Natural killer cell (primary cell): ENCODE measurements around the gene FREM3. TPM values are rescaled to one million over a fixed set of nuclear protein-coding genes. Genes with fewer than 3 reads are reported as not detected.
A peak's percentile ranks its signal among the peaks of the same experiment; 100 is the strongest.

Source experiments
- ATAC-seq, 3 donors: fragments of 150-1000 bp in 2 of 3; fragments of 200-7000 bp in 1 of 3; cut with Tn5 transposase; 1 replicate in 1 of 3; 2 replicates in 2 of 3; pipeline ENCODE4 v1.10.0; 2021; ENCODE audit warnings: mild to moderate bottlenecking in 2 of 3, moderate library complexity in 2 of 3
- DNase-seq, 2 donors: peaks; one replicate each; pipeline versions ENCODE4 v3.0.0 to v3.0.0-alpha.2; 2013 to 2021; ENCODE audit warnings: mixed read lengths in 1 of 2
- H3K27ac ChIP-seq: one replicate; pipeline ENCODE4 v1.5.1; 2013; ENCODE audit warnings: mild to moderate bottlenecking, low read length
- H3K27me3 ChIP-seq: one replicate; pipeline ENCODE4 v1.6.1; 2013; ENCODE audit warnings: low read length; ENCODE audit not compliant: control insufficient read depth, insufficient read depth
- H3K36me3 ChIP-seq: one replicate; pipeline ENCODE4 v1.6.1; 2013; ENCODE audit warnings: low read length; ENCODE audit not compliant: control insufficient read depth, insufficient read depth
- H3K4me1 ChIP-seq: one replicate; pipeline ENCODE4 v1.6.1; 2013; ENCODE audit warnings: low read length; ENCODE audit not compliant: control insufficient read depth, insufficient read depth
- H3K4me3 ChIP-seq: one replicate; pipeline ENCODE4 v1.5.1; 2013; ENCODE audit warnings: low read length
- H3K9me3 ChIP-seq: one replicate; pipeline ENCODE4 v1.6.1; 2013; ENCODE audit warnings: low read length; ENCODE audit not compliant: control insufficient read depth, insufficient read depth
- H3K27ac Mint-ChIP-seq, 2 donors: one replicate each; pipeline ENCODE4 v1.8.0; 2022; ENCODE audit warnings: mild to moderate bottlenecking in 2 of 2, mixed read lengths in 2 of 2, moderate library complexity in 1 of 2
- H3K27me3 Mint-ChIP-seq, 2 donors: one replicate each; pipeline ENCODE4 v1.8.0; 2022; ENCODE audit warnings: low read depth in 2 of 2, mixed read lengths in 2 of 2
- H3K36me3 Mint-ChIP-seq: one replicate; pipeline ENCODE4 v1.8.0; 2022; ENCODE audit warnings: mixed read lengths
- H3K4me1 Mint-ChIP-seq, 2 donors: one replicate each; pipeline ENCODE4 v1.8.0; 2022; ENCODE audit warnings: mixed read lengths in 2 of 2
- H3K4me3 Mint-ChIP-seq: one replicate; pipeline ENCODE4 v1.8.0; 2022; ENCODE audit warnings: mild to moderate bottlenecking, moderate library complexity, mixed read lengths
- H3K9me3 Mint-ChIP-seq, 2 donors: one replicate each; pipeline ENCODE4 v1.8.0; 2022; ENCODE audit warnings: mixed read lengths in 2 of 2
- CTCF ChIP-seq: fragments of 200-600 bp; IDR thresholded peaks from one replicate; pipeline ENCODE4 v1.8.0; 2022; ENCODE audit warnings: antibody characterized with exemption
- WGBS: methylation state at CpG from one replicate; pipeline ENCODE4 v1.1.7; 2013; ENCODE audit warnings: missing lambda C conversion rate; ENCODE audit not compliant: insufficient coverage; 5-methylcytosine and 5-hydroxymethylcytosine counted together
- intact Hi-C: fragments of 100-400 bp; cut with micrococcal nuclease; formaldehyde crosslinking; loops from one replicate; pipeline ENCODE4 v1.14.2; 2022
- total RNA-seq, 4 donors: library from RNA; stranded (reverse); fragments of 120-200 nt in 1 of 4; gene quantifications; one replicate each; pipeline versions ENCODE4 v1.2.3 to v1.2.4, GENCODE V29; 2013 to 2022

The FREM3 gene
- total RNA-seq, 3 donors from 2014 or later (not counting 1 experiment from before 2014, with no cell fraction given): 0.07 TPM; not detected in 2

GRCh38 chr4:143564472-143564871, 136.0 kb downstream of the FREM3 start:
- no peaks in the 10 kb centered on the region for H3K36me3 Mint-ChIP-seq
- H3K27me3 Mint-ChIP-seq: peaks cover 0 to 3% of the 10 kb centered on the region in 2 donors
- no peak for ATAC-seq
- H3K27ac Mint-ChIP-seq: no peak overlapping the region
- no peak for TF ChIP-seq CTCF
- WGBS: no CpG with 5 or more reads among the region's 2 CpGs
- Histone ChIP-seq H3K9me3 (no peaks in the 10 kb centered on the region), H3K27ac (no peak overlapping the region), H3K4me3 (no peak overlapping the region), H3K36me3 (no peaks in the 10 kb centered on the region), H3K27me3 (no peaks in the 10 kb centered on the region), H3K4me1 (peaks cover 5% of the 10 kb centered on the region)
- H3K4me1 Mint-ChIP-seq: peaks cover 4 to 6% of the 10 kb centered on the region in 2 donors
- no peaks in the 10 kb centered on the region for H3K9me3 Mint-ChIP-seq
- intact Hi-C loops: no loop called here
- H3K4me3 Mint-ChIP-seq: no peak overlapping the region
- no peak for DNase-seq

- Histone ChIP-seq H3K9me3 (no peaks in the 10 kb centered on the region), H3K27me3 (no peaks in the 10 kb centered on the region), H3K36me3 (no peaks in the 10 kb centered on the region), H3K27ac (peak overlapping the region; percentile 74), H3K4me3 (peak overlapping the region; percentile 60), H3K4me1 (peaks cover 9% of the 10 kb centered on the region)
- DNase-seq (peak in 1 of 2 donors; percentile 32), ATAC-seq (no peak)
- H3K27ac Mint-ChIP-seq: peak overlapping the region; percentile 93 to 96
- H3K4me1 Mint-ChIP-seq: peaks cover 15 to 16% of the 10 kb centered on the region in 2 donors
- TF ChIP-seq CTCF: no peak
- H3K36me3 Mint-ChIP-seq: no peaks in the 10 kb centered on the region
- peaks cover 0 to 3% of the 10 kb centered on the region in 2 donors for H3K27me3 Mint-ChIP-seq
- no peaks in the 10 kb centered on the region for H3K9me3 Mint-ChIP-seq
- peak overlapping the region; percentile 96 for H3K4me3 Mint-ChIP-seq
- WGBS: 51% methylated on average over 16 of the region's 17 CpGs
- intact Hi-C loops: no loop called here
These were observed 140.7 kb downstream of the FREM3 start for GRCh38 chr4:143559757-143560147.

GRCh38 chr4:143558823-143559756, 141.4 kb downstream of the FREM3 start:
- DNase-seq (peak; percentile 53 to 78), ATAC-seq (peak; percentile 89 to 92 (median 92))
- Histone ChIP-seq H3K4me1 (peaks cover 9% of the 10 kb centered on the region), H3K9me3 (no peaks in the 10 kb centered on the region), H3K36me3 (peaks cover 5% of the 10 kb centered on the region), H3K27ac (peak overlapping the region; percentile 74), H3K4me3 (peak overlapping the region; percentile 60), H3K27me3 (no peaks in the 10 kb centered on the region)
- peaks cover 15 to 16% of the 10 kb centered on the region in 2 donors for H3K4me1 Mint-ChIP-seq
- intact Hi-C loops: no loop called here
- no peaks in the 10 kb centered on the region for H3K9me3 Mint-ChIP-seq
- H3K27ac Mint-ChIP-seq: peak overlapping the region; percentile 93 to 96
- no peak for TF ChIP-seq CTCF
- peak overlapping the region; percentile 96 for H3K4me3 Mint-ChIP-seq
- H3K36me3 Mint-ChIP-seq: no peaks in the 10 kb centered on the region
- peaks cover 0 to 3% of the 10 kb centered on the region in 2 donors for H3K27me3 Mint-ChIP-seq
- 1% methylated on average over 57 of the region's 57 CpGs for WGBS
